MM.1S (cell line): ENCODE data around the gene TOR1AIP1.

ENCODE experiments used
- DNase-seq: peaks from one replicate; pipeline ENCODE4 v3.0.0-alpha.2; 2015
- H2AFZ ChIP-seq: fragments of 300-600 bp; sonication (generic); 2 replicates; pipeline ENCODE4 v1.6.0; 2016; ENCODE audit warnings: antibody characterized with exemption, low read length
- H3F3A ChIP-seq: fragments of 300-600 bp; sonication (generic); 2 replicates; pipeline ENCODE4 v1.6.1; 2016; ENCODE audit warnings: mild to moderate bottlenecking, antibody characterized with exemption, low read length, moderate library complexity, mixed read lengths; ENCODE audit not compliant: insufficient read depth
- H3K27ac ChIP-seq: fragments of 300-600 bp; sonication (generic); 2 replicates; pipeline ENCODE4 v1.5.1; 2016; ENCODE audit warnings: mild to moderate bottlenecking, low read length
- H3K27me3 ChIP-seq: fragments of 300-600 bp; sonication (generic); replicated peaks from 2 replicates; pipeline ENCODE4 v1.6.0; 2016; ENCODE audit warnings: low read length; ENCODE audit not compliant: insufficient read depth
- H3K36me3 ChIP-seq: fragments of 300-600 bp; sonication (generic); replicated peaks from 2 replicates; pipeline ENCODE4 v1.6.1; 2016; ENCODE audit warnings: mild to moderate bottlenecking, low read length, mixed read lengths; ENCODE audit not compliant: insufficient read depth
- H3K4me1 ChIP-seq: fragments of 300-600 bp; sonication (generic); 2 replicates; pipeline ENCODE4 v1.6.1; 2016; ENCODE audit warnings: low read length, mixed read lengths
- H3K4me2 ChIP-seq: fragments of 300-600 bp; sonication (generic); 2 replicates; pipeline ENCODE4 v1.6.0; 2016; ENCODE audit warnings: low read depth, low read length
- H3K4me3 ChIP-seq: fragments of 300-600 bp; sonication (generic); 2 replicates; pipeline ENCODE4 v1.5.1; 2016; ENCODE audit warnings: low read length, mixed read lengths
- H3K79me2 ChIP-seq: fragments of 300-600 bp; sonication (generic); 2 replicates; pipeline ENCODE4 v1.6.1; 2016; ENCODE audit warnings: mixed run types, low read length, mixed read lengths
- H3K9ac ChIP-seq: fragments of 300-600 bp; sonication (generic); 2 replicates; pipeline ENCODE4 v1.6.1; 2016; ENCODE audit warnings: low read length, mixed read lengths
- H3K9me2 ChIP-seq: fragments of 300-600 bp; sonication (generic); replicated peaks from 2 replicates; pipeline ENCODE4 v1.6.1; 2016; ENCODE audit warnings: mild to moderate bottlenecking, low read length, mixed read lengths; ENCODE audit not compliant: insufficient read depth
- H3K9me3 ChIP-seq: fragments of 300-600 bp; sonication (generic); replicated peaks from 2 replicates; pipeline ENCODE4 v1.6.1; 2016; ENCODE audit warnings: mild to moderate bottlenecking, low read length, mixed read lengths; ENCODE audit not compliant: insufficient read depth
- H4K20me1 ChIP-seq: fragments of 300-600 bp; sonication (generic); 2 replicates; pipeline ENCODE4 v1.6.1; 2016; ENCODE audit warnings: mild to moderate bottlenecking, low read length, moderate library complexity, mixed read lengths; ENCODE audit not compliant: insufficient read depth
- EZH2 ChIP-seq: fragments of 300-600 bp; sonication (generic); optimal IDR thresholded peaks from 2 replicates; pipeline ENCODE3; 2017; ENCODE audit warnings: low read depth, mild to moderate bottlenecking, antibody characterized with exemption, low read length, mixed read lengths
- EZH2phosphoT487 ChIP-seq: fragments of 300-600 bp; sonication (generic); IDR thresholded peaks from 2 replicates; pipeline ENCODE4 v1.6.1; 2018; ENCODE audit warnings: antibody characterized with exemption, low read length
- TF ChIP-seq, protein P1 (sequence below): fragments of 300-600 bp; sonication (generic); IDR thresholded peaks from 2 replicates; pipeline ENCODE4 v1.5.1; 2016; ENCODE audit warnings: antibody characterized with exemption, low read length, mixed read lengths

Gene TOR1AIP1

GRCh38 chr1:179939941-179940340, 57.9 kb downstream of the TOR1AIP1 start:
- Histone ChIP-seq H3K36me3 (no peaks in the 10 kb centered on the region), H2AFZ (no peak overlapping the region)

DNA sequence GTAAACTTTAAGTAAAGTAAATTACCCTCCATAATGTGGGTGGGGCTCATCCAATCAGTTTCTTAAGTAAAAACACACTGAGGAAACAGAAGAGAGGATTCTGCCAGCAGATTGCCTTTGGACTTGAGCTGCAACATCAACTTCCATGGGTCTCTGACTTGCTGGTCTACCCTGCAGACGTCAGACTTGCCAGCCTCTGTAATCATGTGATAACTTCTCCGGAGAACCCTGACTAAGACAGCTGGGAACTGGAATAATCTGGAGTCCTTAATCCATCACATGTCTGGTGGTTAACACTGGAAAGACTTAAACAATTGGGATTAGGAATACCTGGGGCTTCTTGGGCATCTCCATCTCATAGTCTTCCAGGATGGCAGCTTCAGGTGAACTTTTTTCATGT, 59.4 kb downstream of the TOR1AIP1 start:
- Histone ChIP-seq H3K27me3 (no peaks in the 10 kb centered on the region), H3K4me1 (no peaks in the 10 kb centered on the region)

More at GRCh38 chr1:179939941-179940340, 57.9 kb downstream of the TOR1AIP1 start:
- Histone ChIP-seq H3K27me3 (no peaks in the 10 kb centered on the region), H4K20me1 (no peaks in the 10 kb centered on the region), H3K9me3 (no peaks in the 10 kb centered on the region), H3K79me2 (no peaks in the 10 kb centered on the region), H3K9ac (no peak overlapping the region), H3K4me2 (no peak overlapping the region), H3K9me2 (no peaks in the 10 kb centered on the region), H3F3A (no peaks in the 10 kb centered on the region), H3K27ac (no peak overlapping the region), H3K4me1 (no peaks in the 10 kb centered on the region), H3K4me3 (no peak overlapping the region)
- DNase-seq: no peak
- TF ChIP-seq, protein P1, sequence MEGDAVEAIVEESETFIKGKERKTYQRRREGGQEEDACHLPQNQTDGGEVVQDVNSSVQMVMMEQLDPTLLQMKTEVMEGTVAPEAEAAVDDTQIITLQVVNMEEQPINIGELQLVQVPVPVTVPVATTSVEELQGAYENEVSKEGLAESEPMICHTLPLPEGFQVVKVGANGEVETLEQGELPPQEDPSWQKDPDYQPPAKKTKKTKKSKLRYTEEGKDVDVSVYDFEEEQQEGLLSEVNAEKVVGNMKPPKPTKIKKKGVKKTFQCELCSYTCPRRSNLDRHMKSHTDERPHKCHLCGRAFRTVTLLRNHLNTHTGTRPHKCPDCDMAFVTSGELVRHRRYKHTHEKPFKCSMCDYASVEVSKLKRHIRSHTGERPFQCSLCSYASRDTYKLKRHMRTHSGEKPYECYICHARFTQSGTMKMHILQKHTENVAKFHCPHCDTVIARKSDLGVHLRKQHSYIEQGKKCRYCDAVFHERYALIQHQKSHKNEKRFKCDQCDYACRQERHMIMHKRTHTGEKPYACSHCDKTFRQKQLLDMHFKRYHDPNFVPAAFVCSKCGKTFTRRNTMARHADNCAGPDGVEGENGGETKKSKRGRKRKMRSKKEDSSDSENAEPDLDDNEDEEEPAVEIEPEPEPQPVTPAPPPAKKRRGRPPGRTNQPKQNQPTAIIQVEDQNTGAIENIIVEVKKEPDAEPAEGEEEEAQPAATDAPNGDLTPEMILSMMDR: no peak
- TF ChIP-seq EZH2phosphoT487 (no peak), EZH2 (no peak)

DNA sequence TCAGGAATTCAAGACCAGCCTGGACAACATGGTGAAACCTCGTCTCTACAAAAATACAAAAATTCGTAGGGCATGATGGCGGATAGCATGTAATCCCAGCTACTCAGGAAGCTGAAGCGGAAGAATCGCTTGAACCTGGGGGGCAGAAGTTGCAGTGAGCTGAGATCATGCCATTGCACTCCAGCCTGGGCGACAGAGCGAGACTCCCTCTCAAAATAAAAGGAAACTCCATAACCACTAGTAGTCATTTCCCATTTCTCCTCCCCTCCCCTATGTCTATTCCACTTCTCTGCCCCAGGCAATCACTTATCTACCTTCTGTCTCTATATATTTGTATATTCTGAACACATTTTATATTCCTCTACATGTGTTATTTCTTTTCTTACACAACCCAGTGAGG, 68.6 kb downstream of the TOR1AIP1 start:
- peaks cover 4% of the 10 kb centered on the region; the same call in 1 of the 2 replicates for H3K4me1 ChIP-seq
- H4K20me1 ChIP-seq: no peaks in the 10 kb centered on the region
- no peaks in the 10 kb centered on the region for H3K36me3 ChIP-seq
- no peak overlapping the region for H3K4me3 ChIP-seq
- H3K9me3 ChIP-seq: no peaks in the 10 kb centered on the region
- no peak overlapping the region for H3K4me2 ChIP-seq
- no peak overlapping the region for H3K27ac ChIP-seq
- TF ChIP-seq EZH2 (no peak), EZH2phosphoT487 (no peak)
- TF ChIP-seq, protein P1: no peak
- H2AFZ ChIP-seq: no peak overlapping the region
- H3K9me2 ChIP-seq: no peaks in the 10 kb centered on the region
- H3K9ac ChIP-seq: no peak overlapping the region
- H3K79me2 ChIP-seq: peaks cover 11% of the 10 kb centered on the region
- no peak for DNase-seq
- no peaks in the 10 kb centered on the region for H3K27me3 ChIP-seq
- H3F3A ChIP-seq: peaks cover 11% of the 10 kb centered on the region

More for the DNA sequence above, 59.4 kb downstream of the TOR1AIP1 start:
- H3K27ac ChIP-seq: no peak overlapping the region
- H3K9me2 ChIP-seq: no peaks in the 10 kb centered on the region
- no peak overlapping the region for H3K4me3 ChIP-seq
- no peaks in the 10 kb centered on the region for H3K9me3 ChIP-seq
- DNase-seq: no peak
- no peak overlapping the region for H3K9ac ChIP-seq
- no peak overlapping the region for H3K4me2 ChIP-seq
- no peaks in the 10 kb centered on the region for H3K79me2 ChIP-seq
- no peaks in the 10 kb centered on the region for H3F3A ChIP-seq
- H2AFZ ChIP-seq: no peak overlapping the region
- H3K36me3 ChIP-seq: no peaks in the 10 kb centered on the region
- TF ChIP-seq EZH2 (no peak), EZH2phosphoT487 (no peak)
- TF ChIP-seq, protein P1: no peak
- no peaks in the 10 kb centered on the region for H4K20me1 ChIP-seq
